Right ventricle myocardium superior (tissue), 1 donor: ENCODE measurements around the gene SRP54. TPM values are rescaled to one million over a fixed set of nuclear protein-coding genes. Genes with fewer than 3 reads are reported as not detected.
A peak's percentile ranks its signal among the peaks of the same experiment; 100 is the strongest.
"Not testable (repeated sequence)": the region's sequence is repeated elsewhere in the genome, so short reads cannot be mapped to it uniquely, and the experiment has no call there.

ENCODE experiments used
- ATAC-seq: fragments of 200-7000 bp; cut with Tn5 transposase; one replicate; pipeline ENCODE4 v1.9.1; 2020; ENCODE audit warnings: mild to moderate bottlenecking; ENCODE audit not compliant: poor library complexity
- DNase-seq: peaks from one replicate; pipeline ENCODE4 v3.0.0-alpha.2; 2020
- intact Hi-C: fragments of 100-400 bp; cut with DNase I; formaldehyde crosslinking; loops from one replicate; pipeline ENCODE4 v1.11.2; 2022
- total RNA-seq: library from RNA; stranded (reverse); fragmentation: NEBNext Ultra II Directional; extraction: Animal tissue kit (Norgen Biotek cat#: 25700); gene quantifications from one replicate; pipeline ENCODE4 v1.2.1, GENCODE V29; 2021
- donor health status: DM: no; HTN: yes; CAD: no; lungs with severe emphysema.

Gene SRP54
- total RNA-seq, 1 donor from 2014 or later = 26.4 TPM

- ATAC-seq = no peak
- no peak for DNase-seq
- intact Hi-C loops = no loop called here
These were observed 2.4 kb upstream of the SRP54 start for GRCh38 chr14:34980337-34980900.

GRCh38 chr14:34981743-34982420 lies 910 bp upstream of the SRP54 start:
- intact Hi-C loops = no loop called here
- ATAC-seq (peak; percentile 16), DNase-seq (no peak)

DNA sequence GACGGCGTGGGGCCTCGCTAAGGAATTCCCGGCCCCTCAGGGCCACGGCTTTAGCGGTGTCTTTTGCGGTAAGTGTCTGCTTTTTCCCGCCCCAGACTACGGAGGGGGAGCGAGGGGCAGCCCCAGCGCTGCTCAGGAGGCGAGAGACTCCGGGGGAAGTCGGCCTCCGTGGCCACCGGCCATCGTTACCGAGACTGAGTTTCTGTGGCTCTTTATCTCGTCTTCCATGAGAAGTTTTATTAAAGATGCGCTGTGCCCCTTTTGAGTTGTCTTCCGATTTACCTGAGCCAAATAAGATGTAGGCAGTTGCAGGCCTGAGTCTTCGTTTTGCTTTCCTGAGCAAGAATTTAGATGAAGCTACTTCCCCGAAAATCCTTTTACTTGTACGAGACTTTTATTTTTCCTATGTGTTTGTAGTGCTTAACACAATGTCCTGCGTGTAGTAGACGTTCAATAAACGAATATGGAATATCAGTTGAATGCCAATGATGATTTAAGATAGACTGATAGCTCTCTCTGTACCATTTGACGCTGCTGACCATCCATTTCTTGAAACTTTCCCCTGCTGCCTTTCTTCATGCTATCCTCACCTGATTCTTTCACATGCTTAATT lies 462 bp downstream of the SRP54 start:
- DNase-seq = no peak
- peak; percentile 32 for ATAC-seq
- intact Hi-C loops = no loop called here

GRCh38 chr14:34983786-34984185 lies 994 bp downstream of the SRP54 start:
- intact Hi-C loops = no loop called here
- no peak for DNase-seq
- no peak for ATAC-seq

GRCh38 chr14:34985740-34986139 lies 2.9 kb downstream of the SRP54 start:
- intact Hi-C loops = no loop called here
- ATAC-seq (no peak), DNase-seq (no peak)

DNA sequence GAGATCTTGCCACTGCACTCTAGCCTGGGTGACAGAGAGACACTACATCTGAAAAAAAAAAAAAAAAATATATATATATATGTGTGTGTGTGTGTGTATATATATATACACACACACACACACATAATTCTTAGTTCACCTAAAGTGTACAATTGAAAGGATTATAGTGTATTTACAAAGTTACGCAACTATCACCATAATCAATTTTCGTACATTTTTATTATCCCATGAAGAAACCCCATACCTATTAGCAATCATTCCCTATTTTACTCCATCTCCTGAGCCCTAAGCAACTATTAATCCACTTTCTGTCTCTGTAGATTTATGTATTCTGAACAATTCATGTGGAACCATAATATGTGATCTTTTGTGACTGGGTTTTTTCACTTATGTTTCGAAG lies 4.4 kb downstream of the SRP54 start:
- DNase-seq (no peak), ATAC-seq (no peak)
- intact Hi-C loops = no loop called here

GRCh38 chr14:34989762-34990161 lies 7.0 kb downstream of the SRP54 start:
- no peak for DNase-seq
- intact Hi-C loops = no loop called here

GRCh38 chr14:34993426-34993825 lies 10.6 kb downstream of the SRP54 start:
- DNase-seq = peak; percentile 6
- ATAC-seq = no peak
- intact Hi-C loops = no loop called here

More at GRCh38 chr14:34989762-34990161, 7.0 kb downstream of the SRP54 start:
- ATAC-seq = no peak

DNA sequence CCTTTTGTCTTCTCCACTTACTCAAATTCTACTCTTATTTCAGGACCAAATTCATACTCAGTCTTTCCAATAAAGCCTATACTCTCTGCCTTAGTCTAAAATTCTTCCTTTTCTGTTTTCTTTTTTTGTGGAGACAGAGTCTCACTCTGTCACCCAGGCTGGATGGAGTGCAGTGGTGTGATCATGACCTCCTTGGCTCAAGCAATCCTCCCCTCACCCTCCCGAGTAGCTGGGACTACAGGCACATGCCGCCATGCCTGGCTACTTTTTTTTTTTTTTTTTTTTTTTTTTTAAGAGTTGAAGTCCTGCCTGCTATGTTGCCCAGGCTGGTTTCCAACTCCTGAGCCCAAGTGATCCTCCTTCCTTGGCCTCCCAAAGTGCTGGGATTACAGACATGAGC lies 11.9 kb downstream of the SRP54 start:
- DNase-seq = no peak
- no peak for ATAC-seq
- intact Hi-C loops = no loop called here

GRCh38 chr14:34997762-34998161 lies 15.0 kb downstream of the SRP54 start:
- intact Hi-C loops = no loop called here
- ATAC-seq = no peak

DNA sequence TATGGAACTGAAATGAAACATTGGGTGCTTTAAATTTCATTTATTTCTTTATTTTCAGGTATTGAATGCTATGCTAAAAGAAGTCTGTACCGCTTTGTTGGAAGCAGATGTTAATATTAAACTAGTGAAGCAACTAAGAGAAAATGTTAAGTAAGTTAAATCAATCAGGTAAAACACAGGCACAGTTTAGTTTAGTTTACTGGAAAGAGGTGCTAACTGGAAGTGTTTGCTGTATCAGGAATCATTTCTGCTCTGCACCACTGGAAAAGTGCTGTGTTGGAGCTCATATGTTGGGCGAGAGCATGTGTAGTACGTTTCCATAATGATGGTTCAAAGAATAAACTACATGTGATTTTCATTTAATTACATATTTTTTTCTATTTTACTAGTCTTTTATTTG lies 16.7 kb downstream of the SRP54 start:
- intact Hi-C loops = no loop called here
- ATAC-seq (no peak), DNase-seq (no peak)

More at GRCh38 chr14:34997762-34998161, 15.0 kb downstream of the SRP54 start:
- DNase-seq = no peak

DNA sequence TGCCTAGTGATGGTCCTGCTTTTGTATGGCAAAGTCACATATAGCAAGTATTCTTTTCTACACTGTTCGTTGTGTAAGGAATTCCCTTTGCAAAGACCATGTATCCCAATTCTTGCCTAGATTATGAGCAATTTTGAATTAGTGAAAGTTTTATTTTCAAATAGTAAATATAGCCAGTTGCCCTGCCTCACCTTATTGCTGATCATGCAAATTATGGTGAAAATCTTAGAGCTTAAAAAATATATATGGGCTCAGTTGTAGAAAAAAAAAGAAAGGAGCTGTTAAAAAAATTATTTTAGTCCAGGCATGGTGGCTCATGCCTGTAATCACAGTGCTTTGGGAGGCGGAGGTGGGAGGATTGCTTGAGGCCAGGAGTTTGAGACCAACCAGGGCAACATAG lies 18.8 kb downstream of the SRP54 start:
- DNase-seq = no peak
- no peak for ATAC-seq

DNA sequence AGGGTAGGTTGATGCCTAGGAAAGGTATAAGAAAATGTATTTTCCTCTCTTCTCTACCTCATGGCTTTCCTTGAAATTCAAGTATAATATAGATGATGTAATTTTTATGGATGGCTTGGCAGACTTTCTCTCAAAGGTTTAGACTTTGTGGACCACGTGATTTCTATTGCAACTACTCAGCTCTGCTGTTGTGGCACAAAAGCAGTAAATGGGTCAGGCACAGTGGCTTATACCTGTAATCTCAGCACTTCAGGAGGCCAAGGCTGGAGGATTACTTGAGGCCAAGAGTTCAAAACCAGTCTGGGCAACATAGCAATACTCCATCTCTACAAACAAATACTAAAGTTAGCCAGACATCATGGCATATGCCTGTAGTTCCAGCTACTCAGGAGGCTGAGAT lies 22.0 kb downstream of the SRP54 start:
- DNase-seq = no peak
- no peak for ATAC-seq
- intact Hi-C loops = no loop called here

More for the DNA sequence above, 18.8 kb downstream of the SRP54 start:
- intact Hi-C loops = no loop called here

GRCh38 chr14:35016568-35016967 lies 33.8 kb downstream of the SRP54 start:
- DNase-seq = no peak
- ATAC-seq = no peak
- intact Hi-C loops = no loop called here

DNA sequence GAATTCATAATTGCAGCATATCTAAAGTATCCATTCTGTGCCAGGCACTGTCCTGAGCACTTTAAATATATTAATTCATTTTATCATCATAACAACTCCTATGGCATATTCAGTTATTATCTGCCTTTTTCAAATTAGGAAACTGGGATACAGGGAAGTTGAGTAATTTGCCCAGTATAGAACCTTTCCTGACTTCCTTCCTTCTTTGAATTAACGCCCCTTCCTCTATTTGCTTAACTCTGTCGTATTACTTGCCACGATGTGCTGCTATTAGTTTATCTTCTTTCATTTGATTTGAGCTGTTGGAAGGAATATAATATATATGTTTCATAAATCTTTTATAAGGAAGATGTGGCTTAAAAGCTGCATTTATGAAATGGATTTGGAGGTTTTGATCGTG lies 37.9 kb downstream of the SRP54 start:
- intact Hi-C loops = no loop called here
- no peak for ATAC-seq
- no peak for DNase-seq

GRCh38 chr14:35028435-35028834 lies 45.6 kb downstream of the SRP54 start:
- intact Hi-C loops = no loop called here
- no peak for ATAC-seq

GRCh38 chr14:35032562-35032961 lies 49.8 kb downstream of the SRP54 start:
- no peak for DNase-seq
- intact Hi-C loops = no loop called here
- no peak for ATAC-seq

More at GRCh38 chr14:35028435-35028834, 45.6 kb downstream of the SRP54 start:
- DNase-seq = no peak

- intact Hi-C loops = no loop called here
- DNase-seq (no peak), ATAC-seq (no peak)
These were observed 51.6 kb downstream of the SRP54 start for GRCh38 chr14:35034440-35034833.

- ATAC-seq, DNase-seq, intact Hi-C loops: not testable (repeated sequence)
These were observed 52.3 kb downstream of the SRP54 start for GRCh38 chr14:35034944-35035554.

- ATAC-seq, intact Hi-C loops, DNase-seq: not testable (repeated sequence)
These were observed 55.5 kb downstream of the SRP54 start for GRCh38 chr14:35038312-35038711.
